HTERT RPE-1 (cell line): ENCODE data around the gene CFHR5.
"Not testable (repeated sequence)": the region's sequence is repeated elsewhere in the genome, so short reads cannot be mapped to it uniquely, and the experiment has no call there.

Experiments
- in situ Hi-C: fragments of 300-500 bp; cut with MboI; formaldehyde crosslinking; loops from 4 replicates; pipeline ENCODE4 v1.14.3; 2020; ENCODE audit warnings: low sequenced_read_pairs

The CFHR5 gene

DNA sequence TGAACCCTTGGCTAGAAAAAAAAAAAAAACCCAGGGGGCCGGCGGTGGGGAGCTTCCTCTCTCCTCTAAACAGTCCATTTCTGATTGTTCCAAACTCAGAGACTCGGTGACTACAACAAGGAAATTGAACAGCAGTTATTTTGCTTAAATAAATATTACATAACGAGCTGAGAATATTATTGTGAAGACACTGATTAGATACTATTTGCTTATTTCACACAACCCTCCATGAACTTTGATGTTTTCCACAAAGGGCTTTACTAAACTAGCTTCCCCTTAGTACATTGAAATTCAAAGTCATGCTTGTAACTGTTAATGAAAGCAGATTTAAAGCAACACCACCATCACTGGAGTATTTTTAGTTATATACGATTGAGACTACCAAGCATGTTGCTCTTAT is at the start of gene CFHR5:
CFHR5 (plus strand) TSS at position 279 of the 400 bp plus-strand sequence; CDS start at position 388, 109 bp downstream.
- in situ Hi-C loops, result no loop called here

DNA sequence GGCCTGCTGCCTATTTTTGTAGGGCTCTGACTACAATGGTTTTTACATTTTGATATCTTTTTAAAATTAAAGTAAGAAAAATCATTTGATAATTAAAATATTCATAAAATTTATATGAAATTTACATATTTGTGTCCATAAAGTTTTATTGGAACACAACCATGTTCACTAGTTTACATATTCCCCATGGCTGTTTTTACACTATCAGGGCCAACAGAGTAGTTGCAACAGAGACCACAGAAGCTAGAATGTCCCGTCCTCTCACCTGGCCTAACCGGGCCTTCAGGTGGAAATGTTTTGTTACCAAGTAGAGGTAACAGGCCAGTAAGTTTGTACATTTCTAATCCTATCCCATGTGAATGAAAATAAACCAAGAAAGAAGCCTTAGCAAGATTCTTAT is 44.5 kb upstream of the CFHR5 start:
- in situ Hi-C loops, result not testable (repeated sequence)

GRCh38 chr1:196933531-196934189 is 43.7 kb upstream of the CFHR5 start:
- in situ Hi-C loops, result no loop called here

GRCh38 chr1:196941474-196941873 is 35.9 kb upstream of the CFHR5 start:
- in situ Hi-C loops, result not testable (repeated sequence)

DNA sequence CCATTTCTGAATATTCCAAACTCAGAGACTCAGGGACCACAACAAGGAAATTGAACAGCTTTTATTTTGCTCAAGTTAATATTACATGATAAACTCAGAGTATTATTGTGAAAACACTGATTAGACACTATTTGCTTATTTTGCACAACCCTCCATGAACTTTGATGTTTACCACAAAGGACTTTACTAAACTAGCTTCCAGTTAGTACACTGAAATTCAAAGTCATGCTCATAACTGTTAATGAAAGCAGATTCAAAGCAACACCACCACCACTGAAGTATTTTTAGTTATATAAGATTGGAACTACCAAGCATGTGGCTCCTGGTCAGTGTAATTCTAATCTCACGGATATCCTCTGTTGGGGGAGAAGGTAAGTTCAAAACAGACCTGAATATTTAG is 33.8 kb upstream of the CFHR5 start, which contains the start of gene CFHR2:
CFHR2 (plus strand) TSS at position 171 of the 400 bp plus-strand sequence; CDS start at position 314, 143 bp downstream.
- in situ Hi-C loops, result not testable (repeated sequence)

DNA sequence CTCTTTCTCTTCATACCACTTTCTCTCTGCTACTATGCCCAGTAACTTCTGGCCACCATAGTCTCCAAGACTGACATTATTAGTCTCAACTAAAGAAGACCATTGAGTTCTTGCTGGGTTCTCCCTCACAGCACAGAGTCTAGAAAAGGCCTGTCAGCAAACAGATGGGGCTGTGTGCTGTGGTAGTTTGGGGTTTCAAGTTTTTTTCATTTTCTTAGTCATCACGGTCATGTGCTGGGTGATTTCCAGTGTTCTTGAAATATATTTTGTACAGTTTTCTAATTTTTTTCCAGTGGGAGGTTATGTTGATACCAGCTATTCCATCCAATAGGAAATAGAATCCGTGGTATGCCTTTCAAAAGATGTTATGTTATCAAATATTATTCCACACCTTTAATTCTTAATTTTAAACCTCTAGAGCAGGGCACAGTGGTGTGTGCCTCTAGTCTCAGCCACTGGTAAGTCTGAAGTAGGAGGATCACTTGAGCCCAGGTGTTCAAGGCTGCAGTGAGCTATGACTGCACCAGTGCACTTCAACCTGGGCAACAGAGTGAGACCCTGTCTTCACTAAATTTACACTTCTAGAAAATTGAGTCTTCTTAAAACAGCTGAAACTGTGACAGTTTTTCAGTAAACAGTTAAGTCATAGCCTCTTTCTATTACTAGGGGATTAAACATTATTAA is 25.5 kb upstream of the CFHR5 start:
- in situ Hi-C loops, result no loop called here

DNA sequence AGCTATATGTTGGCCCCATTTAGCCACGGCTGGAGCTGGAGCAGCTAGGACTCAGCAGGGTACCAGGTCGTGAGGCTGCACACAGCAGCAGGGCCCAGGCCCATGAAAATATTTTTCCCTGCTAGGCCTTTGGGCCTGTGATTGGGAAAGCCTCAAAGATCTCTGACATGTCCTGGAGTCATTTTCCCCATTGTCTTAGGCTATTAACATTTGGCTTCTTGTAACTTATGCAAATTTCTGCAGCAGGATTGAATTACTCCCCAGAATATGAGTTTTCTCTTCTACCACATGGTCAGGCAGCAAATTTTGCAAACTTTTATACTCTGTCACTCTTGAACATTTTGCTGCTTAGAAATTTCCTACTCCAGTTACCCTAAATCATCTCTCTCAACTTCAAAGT is 22.6 kb upstream of the CFHR5 start:
- in situ Hi-C loops, result no loop called here

GRCh38 chr1:196955926-196956325 is 21.4 kb upstream of the CFHR5 start:
- in situ Hi-C loops, result no loop called here

GRCh38 chr1:196960854-196961253 is 16.5 kb upstream of the CFHR5 start:
- in situ Hi-C loops, result no loop called here

DNA sequence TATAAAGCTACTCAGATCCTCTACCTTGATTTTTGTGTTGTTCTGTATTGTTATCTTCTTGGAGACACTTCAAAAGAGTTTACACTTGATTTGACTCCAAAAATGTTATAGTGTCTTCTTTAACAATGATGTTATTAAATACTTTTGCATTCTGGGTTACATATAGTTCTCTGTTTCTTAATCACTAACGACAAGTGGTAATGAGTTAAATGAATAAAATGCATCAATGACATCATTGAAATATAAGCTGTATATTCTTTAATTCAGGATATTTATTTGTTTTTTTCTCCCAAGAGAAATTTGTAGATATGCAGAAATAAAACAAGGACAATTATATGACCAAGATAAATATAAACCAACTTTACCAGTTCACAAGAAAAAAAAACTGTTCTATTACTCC is 7.2 kb upstream of the CFHR5 start:
- in situ Hi-C loops, result no loop called here

DNA sequence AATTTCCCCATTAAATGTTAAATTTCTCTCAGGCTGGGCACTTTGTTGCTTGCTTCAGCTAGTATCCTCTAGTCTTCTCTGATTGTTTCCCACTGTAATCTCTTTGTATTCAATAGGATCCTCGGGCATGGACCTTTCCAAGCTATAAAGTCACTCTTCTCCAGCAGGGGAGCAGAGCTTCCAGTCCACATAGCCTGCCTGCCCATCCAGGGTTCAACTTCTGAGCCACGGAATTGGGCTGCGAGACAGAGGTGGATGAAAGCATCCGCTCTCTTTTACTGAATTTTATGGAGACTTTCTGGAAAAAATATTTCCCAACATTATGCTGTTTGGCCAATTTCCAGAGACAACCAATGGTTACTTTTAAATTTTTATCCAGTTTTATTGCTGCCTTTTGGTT is 1.1 kb upstream of the CFHR5 start:
- in situ Hi-C loops, result no loop called here

DNA sequence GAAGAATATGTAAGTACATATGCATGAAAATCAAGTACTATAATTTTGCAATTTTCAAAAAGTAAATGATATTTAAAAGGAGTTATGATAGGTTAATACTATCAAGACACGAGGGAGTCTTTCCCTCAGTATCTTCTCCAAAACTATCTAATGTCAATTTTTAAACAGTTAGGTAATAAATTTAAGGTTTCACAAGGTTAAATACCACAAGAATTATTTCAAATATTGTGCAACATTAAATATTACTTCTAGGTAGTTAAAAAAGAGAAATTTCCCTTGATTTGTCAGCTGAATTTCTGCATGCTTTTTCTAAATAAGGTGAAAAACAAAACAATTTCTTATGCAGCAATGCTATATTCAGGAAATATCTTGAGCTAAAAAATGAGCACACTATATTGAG is 3.5 kb downstream of the CFHR5 start:
- in situ Hi-C loops, result no loop called here

DNA sequence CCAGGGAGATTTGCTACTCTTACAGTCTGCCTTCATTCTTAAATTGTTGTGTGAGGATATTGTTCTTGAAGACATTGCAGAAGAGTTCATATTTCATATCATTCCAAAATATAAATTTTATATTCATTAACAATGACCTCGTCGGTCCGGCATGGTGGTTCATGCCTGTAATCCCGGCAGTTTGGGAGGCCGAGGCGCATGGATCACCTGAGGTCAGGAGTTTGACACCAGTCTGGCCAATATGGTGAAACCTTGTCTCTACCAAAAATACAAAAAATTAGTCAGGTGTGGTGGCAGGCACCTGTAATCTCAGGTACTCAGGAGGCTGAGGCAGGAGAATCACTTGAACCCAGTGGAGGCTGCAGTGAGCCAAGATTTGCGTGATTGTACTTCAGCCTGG is 4.9 kb downstream of the CFHR5 start:
- in situ Hi-C loops, result not testable (repeated sequence)

GRCh38 chr1:196991919-196992651 is 14.7 kb downstream of the CFHR5 start:
- in situ Hi-C loops, result not testable (repeated sequence)

DNA sequence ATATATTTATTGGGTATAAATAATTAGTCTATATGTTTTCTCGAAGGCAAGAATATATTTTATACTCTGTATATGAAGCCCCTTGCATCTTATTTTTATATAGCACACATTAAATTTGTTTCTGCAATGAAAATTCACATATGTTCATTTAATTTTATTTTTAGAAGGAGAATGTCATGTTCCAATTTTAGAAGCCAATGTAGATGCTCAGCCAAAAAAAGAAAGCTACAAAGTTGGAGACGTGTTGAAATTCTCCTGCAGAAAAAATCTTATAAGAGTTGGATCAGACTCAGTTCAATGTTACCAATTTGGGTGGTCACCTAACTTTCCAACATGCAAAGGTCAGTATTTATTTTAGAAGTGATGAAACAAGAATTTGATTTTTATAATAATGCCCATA is 16.6 kb downstream of the CFHR5 start:
- in situ Hi-C loops, result no loop called here

DNA sequence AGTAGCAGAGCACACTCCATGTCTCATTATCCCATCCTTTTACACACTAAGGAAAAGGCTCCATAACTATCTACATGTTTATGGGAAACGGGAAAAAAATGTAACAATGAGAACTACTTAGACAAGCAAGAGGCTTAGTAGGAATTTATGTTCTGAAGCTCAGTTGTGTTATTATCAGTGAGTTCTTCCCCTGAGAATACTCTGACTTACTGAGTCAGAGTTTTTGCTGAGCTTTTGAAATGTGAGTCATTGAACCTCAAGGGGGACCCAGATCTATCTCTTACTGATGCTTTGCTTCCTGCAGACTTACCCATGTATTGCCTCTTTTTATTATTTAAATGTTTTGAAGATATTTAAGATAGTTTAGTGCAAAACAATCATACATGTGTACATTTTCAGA is 20.1 kb downstream of the CFHR5 start:
- in situ Hi-C loops, result no loop called here

DNA sequence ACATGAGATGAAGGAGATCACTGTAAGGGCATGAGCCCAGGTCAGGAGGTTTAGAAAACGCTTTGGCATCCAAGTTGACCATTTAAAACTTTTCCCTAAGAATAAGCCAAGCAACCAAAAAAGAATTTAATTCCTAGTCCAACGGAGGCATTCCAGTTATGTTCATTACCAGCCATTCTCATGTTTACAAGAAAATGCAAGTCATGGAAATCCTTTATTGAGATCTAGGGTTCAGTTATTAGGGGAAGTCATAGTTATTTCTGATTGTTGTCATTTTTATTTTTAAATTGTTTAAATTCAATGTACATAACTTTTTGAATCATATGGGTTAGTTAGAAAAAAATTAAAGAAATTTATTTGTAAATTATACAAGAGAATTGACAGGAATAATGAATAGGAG is 24.5 kb downstream of the CFHR5 start:
- in situ Hi-C loops, result no loop called here

DNA sequence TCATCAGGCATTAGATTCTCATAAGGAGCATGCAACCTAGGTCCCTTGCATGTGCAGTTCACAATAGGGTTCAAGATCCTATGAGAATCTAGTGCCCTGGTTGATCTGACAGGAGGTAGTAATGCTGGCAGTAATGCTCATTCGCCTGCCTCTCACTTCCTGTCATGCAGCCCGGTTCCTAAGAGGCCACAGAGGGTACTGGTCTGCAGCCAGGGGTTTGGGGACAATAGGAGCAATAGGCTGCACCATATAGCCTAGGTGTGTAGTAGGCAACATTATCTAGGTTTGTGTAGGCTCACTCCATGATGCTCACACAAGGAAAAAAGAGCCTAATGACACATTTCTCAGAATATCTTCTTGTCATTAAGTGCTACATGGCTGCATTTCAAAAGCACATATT is 25.8 kb downstream of the CFHR5 start:
- in situ Hi-C loops, result no loop called here

DNA sequence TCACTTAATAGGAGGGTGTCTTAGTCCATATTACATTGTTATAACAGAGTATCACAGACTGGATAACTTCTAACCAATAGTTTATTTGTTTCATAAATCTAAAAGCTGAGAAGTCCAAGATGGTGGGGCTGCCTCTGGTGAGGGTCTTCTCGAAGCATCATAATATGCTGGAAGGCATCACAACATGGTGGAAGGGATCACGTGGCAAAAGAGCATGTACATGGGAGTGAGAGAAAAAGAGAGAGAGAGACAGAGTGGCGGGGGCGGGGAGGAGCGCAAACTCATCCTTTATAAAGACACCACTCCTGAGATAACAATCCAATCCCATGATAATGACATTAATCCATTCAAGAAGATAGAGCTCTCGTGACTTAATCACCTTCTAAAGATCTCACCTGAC is 31.5 kb downstream of the CFHR5 start:
- in situ Hi-C loops, result no loop called here

- in situ Hi-C loops, result no loop called here
Observed at GRCh38 chr1:197011614-197012013, 34.3 kb downstream of the CFHR5 start.

- in situ Hi-C loops, result no loop called here
Observed at GRCh38 chr1:197013234-197013633, 35.9 kb downstream of the CFHR5 start.

DNA sequence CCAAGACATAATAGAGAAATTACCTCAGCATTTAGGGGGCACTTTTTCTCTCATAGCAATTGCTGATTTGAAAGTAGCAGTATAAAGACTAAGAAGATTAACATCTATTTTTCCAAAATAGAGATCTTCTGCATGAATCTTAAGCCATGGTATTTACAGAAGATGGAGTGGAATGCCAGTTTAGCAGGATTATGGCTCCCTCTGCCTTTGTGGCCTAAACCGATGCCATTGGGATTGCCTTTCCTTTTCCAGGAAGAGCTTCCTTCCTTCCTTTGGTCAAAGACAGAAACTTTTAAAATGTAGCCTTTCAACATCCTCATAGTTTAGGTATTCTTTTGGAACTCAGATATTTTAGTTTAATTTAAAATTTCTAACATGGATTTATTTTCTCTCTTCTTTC is 39.4 kb downstream of the CFHR5 start:
- in situ Hi-C loops, result no loop called here
